ENCODE data around the gene SASH1.
A peak's percentile ranks its signal among the peaks of the same experiment; 100 is the strongest.
"Not testable (repeated sequence)": the region's sequence is repeated elsewhere in the genome, so short reads cannot be mapped to it uniquely, and the experiment has no call there.

Gene SASH1

GRCh38 chr6:148328876-148329555, 13.6 kb upstream of the SASH1 start:
- DNase-seq (ENCODE audit: low spot score), result no peak

- peak; percentile 70 for DNase-seq (ENCODE audit: low spot score)
Observed at GRCh38 chr6:148329596-148330381, 12.8 kb upstream of the SASH1 start.

- no peak for DNase-seq (ENCODE audit: low spot score)
Observed at GRCh38 chr6:148332088-148332487, 10.6 kb upstream of the SASH1 start.

- DNase-seq (ENCODE audit: low spot score), result no peak
Observed at GRCh38 chr6:148336901-148337300, 5.7 kb upstream of the SASH1 start.

- DNase-seq (ENCODE audit: low spot score), result no peak
Observed at GRCh38 chr6:148339766-148340165, 2.9 kb upstream of the SASH1 start.

- DNase-seq (ENCODE audit: low spot score), result no peak
Observed at GRCh38 chr6:148340586-148341297, 1.9 kb upstream of the SASH1 start.

GRCh38 chr6:148342100-148342349, 613 bp upstream of the SASH1 start:
- DNase-seq (ENCODE audit: low spot score), result no peak

GRCh38 chr6:148343047-148343782, 577 bp downstream of the SASH1 start:
- DNase-seq (ENCODE audit: low spot score), result peak; percentile 44

GRCh38 chr6:148345176-148345575, 2.5 kb downstream of the SASH1 start:
- no peak for DNase-seq (ENCODE audit: low spot score)

GRCh38 chr6:148345578-148345977, 2.9 kb downstream of the SASH1 start:
- DNase-seq (ENCODE audit: low spot score), result no peak

GRCh38 chr6:148346681-148347440, 4.2 kb downstream of the SASH1 start:
- DNase-seq (ENCODE audit: low spot score), result no peak

- no peak for DNase-seq (ENCODE audit: low spot score)
Observed at GRCh38 chr6:148347441-148348054, 4.9 kb downstream of the SASH1 start.

GRCh38 chr6:148348335-148348734, 5.7 kb downstream of the SASH1 start:
- no peak for DNase-seq (ENCODE audit: low spot score)

GRCh38 chr6:148348778-148349177, 6.1 kb downstream of the SASH1 start:
- no peak for DNase-seq (ENCODE audit: low spot score)

GRCh38 chr6:148349466-148349865, 6.8 kb downstream of the SASH1 start:
- DNase-seq (ENCODE audit: low spot score), result no peak

GRCh38 chr6:148351309-148351708, 8.7 kb downstream of the SASH1 start:
- DNase-seq (ENCODE audit: low spot score), result no peak

- not testable (repeated sequence) for DNase-seq (ENCODE audit: low spot score)
Observed at GRCh38 chr6:148352421-148352820, 9.8 kb downstream of the SASH1 start.

- no peak for DNase-seq (ENCODE audit: low spot score)
Observed at GRCh38 chr6:148358196-148358785, 15.7 kb downstream of the SASH1 start.

- no peak for DNase-seq (ENCODE audit: low spot score)
Observed at GRCh38 chr6:148359228-148359627, 16.6 kb downstream of the SASH1 start.

GRCh38 chr6:148364056-148364824, 21.6 kb downstream of the SASH1 start:
- peak; percentile 99 for DNase-seq (ENCODE audit: low spot score)
